SW 1271 (cell line): ENCODE results near the gene ZNF563.
A peak's percentile ranks its signal among the peaks of the same experiment; 100 is the strongest.

Experiments used
- DNase-seq, 2 experiments: peaks; one replicate each; lab custom pipeline; 2025; lab: John Stamatoyannopoulos, UW

ZNF563 gene

DNA sequence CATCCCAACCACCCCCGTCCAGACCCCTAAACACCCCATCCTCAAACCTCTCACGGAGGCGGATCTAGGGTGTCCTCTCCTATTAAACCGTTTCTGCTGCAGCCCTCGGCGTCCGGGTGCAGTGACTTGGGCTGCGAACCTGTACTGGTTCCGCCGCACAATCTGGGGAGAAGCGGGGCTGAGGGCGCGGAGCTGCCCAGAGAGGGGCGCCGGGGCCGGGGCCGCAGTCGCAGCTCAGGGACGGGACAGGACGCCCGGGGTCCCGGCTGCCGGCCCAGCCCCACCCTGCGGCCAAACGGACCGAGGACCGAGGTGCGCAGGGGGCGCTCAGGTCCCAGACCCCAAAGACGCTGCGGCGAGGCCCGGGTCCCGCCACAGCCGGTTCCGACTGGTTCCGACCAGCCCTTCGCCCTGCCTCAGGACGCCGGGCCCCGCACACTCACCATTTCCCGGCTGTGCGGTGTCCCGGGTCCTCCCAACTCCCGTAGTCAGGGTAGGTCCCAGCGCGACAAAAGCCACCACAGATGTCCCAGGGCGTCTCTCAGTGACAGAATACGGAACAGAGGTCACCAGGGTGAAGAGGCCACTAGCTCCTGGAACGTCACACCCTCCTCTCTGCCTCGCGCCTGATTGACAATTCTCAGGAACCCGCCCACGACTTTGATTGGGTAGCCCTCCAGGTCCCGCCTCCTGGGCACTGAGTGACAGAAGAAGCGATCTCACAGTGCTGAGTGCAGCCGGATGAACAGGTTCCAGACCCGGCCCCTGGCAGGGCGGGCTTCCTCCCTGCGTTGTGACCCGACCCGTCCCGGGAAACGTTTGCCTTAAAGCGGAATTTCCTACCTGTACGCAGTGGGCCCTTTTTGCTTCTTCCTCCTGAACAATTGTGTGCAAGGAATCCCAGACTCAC lies 38.9 kb downstream of the ZNF563 start, which contains the start of gene ZNF44:
Gene ZNF44 (minus strand): TSS at position 635 of the 910 bp plus-strand sequence. CDS start 189 bp downstream, at position 446.
- peak; percentile 96 to 97 for DNase-seq

DNA sequence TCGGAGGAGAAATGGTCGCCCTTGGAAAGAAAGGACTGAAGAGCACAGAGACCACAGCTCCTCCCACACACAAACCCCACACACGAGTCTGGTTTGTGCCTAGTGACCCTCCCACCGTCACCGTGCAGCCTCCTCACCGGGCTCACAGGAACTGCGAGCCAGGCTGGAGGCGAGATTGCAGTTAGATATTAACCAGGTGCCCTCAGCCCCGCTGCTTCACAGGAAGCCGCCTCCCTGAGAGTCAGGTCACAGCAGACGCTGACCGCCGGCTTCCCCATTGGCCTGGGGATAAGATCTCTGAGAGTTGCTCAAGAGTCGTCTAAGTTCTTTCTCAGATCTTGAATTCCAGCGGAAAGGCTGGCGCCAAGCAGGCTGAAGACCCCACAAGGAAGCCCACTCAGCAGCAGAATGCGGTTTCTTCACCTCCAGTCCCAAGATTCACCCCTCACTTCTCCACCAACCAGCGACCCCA lies 39.6 kb downstream of the ZNF563 start:
- DNase-seq: peak; percentile 45 to 65

DNA sequence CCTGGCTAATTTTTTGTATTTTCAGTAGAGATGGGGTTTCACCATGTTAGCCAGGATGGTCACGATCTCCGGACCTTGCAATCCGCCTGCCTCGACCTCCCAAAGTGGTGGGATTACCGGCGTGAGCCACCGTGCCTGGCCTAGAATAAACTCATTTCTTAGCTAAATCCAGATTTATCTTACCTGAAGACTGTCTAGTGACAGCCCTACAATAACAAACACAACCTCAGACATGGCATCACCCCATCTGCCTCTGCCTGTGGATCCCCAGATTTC lies 43.7 kb downstream of the ZNF563 start:
- no peak for DNase-seq

DNA sequence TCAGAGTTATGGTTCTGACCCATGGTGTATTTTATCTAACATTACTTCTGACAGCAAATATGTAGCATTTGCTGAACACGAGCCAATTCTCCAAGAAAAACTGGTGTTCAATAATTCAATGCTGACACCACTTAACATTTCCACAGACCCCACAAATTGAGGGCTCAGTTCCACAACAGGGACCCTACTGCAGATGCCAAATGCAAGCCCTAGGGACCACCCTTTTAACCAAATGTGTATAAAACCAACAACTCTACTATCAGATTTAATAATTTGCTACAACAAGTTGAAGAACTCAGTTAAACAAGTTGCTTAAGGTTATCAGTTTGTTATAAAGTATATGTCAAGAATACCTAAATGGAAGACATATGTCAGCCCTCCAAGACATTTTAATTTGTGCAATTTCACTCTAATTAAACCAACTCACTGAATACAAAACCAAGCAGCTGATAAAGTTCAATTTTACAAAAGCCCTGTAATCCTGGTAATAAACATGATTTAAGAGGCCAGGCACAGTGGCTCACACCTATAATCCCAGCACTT lies 45.4 kb downstream of the ZNF563 start:
- no peak for DNase-seq

DNA sequence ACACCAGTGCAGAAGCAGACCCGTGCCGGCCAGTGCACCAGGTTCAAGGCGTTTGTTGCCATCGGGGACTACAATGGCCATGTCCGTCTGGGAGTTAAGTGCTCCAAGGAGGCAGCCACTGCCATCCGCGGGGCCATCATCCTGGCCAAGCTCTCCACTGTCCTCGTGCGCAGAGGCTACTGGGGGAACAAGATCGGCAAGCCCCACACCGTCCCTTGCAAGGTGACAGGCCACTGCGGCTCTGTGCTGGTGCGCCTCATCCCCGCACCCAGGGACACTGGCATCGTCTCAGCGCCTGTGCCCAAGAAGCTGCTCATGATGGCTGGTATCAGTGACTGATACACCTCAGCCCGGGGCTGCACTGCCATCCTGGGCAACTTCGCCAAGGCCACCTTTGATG lies 48.8 kb downstream of the ZNF563 start:
- DNase-seq: no peak

DNA sequence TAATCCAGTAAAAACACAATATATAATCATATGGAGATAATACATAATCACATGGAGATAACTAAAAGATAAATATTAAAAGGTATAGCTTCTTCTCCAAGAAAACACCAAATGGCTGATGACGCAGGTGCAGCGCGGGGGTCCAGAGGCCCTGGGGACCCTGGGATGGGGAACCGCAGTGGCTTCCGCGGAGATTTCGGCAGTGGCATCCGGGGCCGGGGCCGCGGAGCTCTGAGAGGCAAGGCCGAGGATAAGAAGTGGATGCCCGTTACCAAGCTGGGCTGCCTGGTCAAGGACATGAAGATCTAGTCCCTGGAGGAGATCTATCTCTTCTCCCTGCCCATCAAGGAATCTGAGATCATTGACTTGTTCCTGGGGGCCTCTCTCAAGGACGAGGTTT lies 49.2 kb downstream of the ZNF563 start:
- no peak for DNase-seq

DNA sequence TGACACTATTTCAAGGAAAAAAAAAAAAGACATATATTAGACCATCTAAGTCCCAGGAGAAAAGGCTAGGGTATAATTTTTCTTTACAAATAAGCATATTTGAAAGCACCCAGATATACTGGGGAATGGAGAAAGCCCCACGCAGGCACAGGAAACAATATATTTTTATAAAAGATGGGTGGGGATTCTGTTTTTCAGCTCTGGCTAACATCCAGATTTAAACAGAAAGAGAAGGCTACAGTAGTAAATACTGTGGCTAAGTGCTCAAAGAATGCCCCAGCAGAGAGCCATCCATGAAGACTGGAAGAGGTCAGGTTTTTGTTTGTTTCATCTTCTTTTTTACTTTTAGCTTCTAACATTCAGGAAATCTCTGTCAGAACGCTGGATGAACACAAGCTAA lies 54.7 kb downstream of the ZNF563 start:
- no peak for DNase-seq

DNA sequence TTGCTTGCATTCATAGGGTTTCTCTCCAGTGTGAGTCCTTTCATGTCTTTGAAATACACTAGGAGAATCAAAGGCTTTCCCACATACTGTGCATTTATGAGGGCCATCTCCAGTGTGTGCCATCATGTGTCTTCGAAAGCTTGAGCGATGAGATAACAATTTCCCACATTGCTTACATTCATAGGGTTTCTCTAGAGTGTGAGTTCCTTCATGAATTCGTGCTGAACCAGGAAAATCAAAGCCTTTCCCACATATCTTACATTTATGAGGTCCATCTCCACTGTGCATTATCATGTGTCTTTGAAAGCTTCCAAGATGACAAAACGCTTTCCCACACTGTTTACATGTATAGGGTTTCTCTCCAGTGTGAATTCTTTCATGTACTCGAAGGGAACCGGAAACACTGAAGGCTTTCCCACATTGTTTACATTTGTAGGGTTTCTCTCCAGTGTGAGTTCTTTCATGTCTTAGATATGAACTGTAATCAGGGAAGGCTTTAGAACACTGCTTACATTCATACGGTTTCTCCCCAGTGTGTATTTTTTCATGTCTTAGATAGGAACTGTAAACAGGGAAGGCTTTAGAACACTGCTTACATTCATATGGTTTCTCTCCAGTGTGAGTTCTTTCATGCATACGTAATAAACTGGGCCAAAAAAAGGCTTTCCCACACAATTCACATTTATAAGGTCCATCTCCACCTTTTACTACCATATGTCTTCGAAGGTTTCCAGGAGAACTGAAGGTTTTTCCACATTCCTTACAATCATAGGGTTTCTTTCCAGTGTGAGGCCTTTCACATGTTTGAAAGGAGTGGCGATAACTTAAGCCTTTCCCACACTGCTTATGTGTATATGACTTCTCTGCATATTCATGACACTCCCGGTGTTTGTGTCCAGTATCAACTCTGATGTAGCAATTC lies 60.2 kb downstream of the ZNF563 start:
- no peak for DNase-seq

DNA sequence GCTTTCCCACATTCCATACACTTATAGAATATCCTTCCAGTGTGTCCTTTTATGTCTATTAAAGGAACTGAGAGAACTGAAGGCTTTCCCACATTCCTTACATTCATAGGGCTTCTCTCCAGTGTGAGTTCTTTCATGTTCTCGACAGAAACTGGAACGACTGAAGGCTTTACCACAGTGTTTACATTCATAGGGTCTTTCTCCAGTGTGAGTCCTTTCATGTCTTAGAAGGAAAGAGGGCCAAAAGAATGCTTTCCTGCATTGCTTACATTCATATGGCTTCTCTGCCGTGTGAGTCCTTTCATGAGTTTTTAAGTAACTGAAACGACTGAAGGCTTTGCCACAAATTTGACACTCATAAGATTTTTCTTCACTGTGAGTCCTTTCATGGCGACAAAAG lies 61.0 kb downstream of the ZNF563 start:
- DNase-seq: no peak

DNA sequence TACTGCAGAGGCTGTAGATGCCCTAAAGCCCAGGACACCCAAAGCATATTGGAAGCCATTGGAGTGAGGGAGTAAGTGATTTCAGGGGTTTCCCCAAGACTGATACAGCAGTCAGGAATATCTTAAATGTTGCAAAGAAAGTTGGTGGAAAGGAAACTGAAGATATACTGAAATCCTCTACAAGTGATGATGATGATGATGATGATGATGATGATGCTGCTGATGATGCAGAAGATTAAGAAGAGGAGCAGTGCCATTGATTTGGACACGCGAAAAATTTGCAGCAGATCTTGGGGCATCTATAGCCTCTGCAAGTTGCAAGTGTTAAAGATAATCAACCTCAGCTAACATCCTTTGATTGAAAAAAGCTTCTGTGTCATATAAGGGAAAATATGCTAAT lies 62.6 kb downstream of the ZNF563 start:
- no peak for DNase-seq
